IPS DF 6.9 (cell line): ENCODE data around the gene STARD10.
A peak's percentile ranks its signal among the peaks of the same experiment; 100 is the strongest.
"Not testable (repeated sequence)": the region's sequence is repeated elsewhere in the genome, so short reads cannot be mapped to it uniquely, and the experiment has no call there.

Experiments used
- DNase-seq: peaks from one replicate; pipeline ENCODE4 v3.0.0-alpha.2; 2013; ENCODE audit warnings: low read depth, low spot score
- H3K27ac ChIP-seq: one replicate; pipeline ENCODE4 v1.5.1; 2013; ENCODE audit warnings: low read length, control low read depth
- H3K27me3 ChIP-seq: 2 replicates; pipeline ENCODE4 v1.6.1; 2013; ENCODE audit warnings: mild to moderate bottlenecking, low read length; ENCODE audit not compliant: control insufficient read depth, insufficient read depth
- H3K36me3 ChIP-seq: 2 replicates; pipeline ENCODE4 v1.6.1; 2013; ENCODE audit warnings: low read length; ENCODE audit not compliant: control insufficient read depth, insufficient read depth
- H3K4me1 ChIP-seq: 2 replicates; pipeline ENCODE4 v1.6.1; 2013; ENCODE audit warnings: low read length; ENCODE audit not compliant: control insufficient read depth, insufficient read depth
- H3K4me3 ChIP-seq: 2 replicates; pipeline ENCODE4 v1.5.1; 2013; ENCODE audit warnings: mild to moderate bottlenecking, low read length
- H3K9me3 ChIP-seq: 2 replicates; pipeline ENCODE4 v1.6.1; 2013; ENCODE audit warnings: low read length, inconsistent platforms; ENCODE audit not compliant: control insufficient read depth, insufficient read depth
- WGBS: extraction: QIAGEN DNeasy Blood & Tissue Kit; methylation state at CpG from one replicate; pipeline ENCODE4 v1.1.7; 2013; ENCODE audit warnings: mixed read lengths, missing lambda C conversion rate; ENCODE audit not compliant: insufficient read length, insufficient coverage; 5-methylcytosine and 5-hydroxymethylcytosine counted together

The STARD10 gene

GRCh38 chr11:72833083-72833733, 39.4 kb upstream of the STARD10 start:
- Histone ChIP-seq H3K4me1 (peaks cover 3% of the 10 kb centered on the region; the same call in 1 of the 2 replicates), H3K4me3 (no peak overlapping the region), H3K27me3 (no peaks in the 10 kb centered on the region), H3K9me3 (no peaks in the 10 kb centered on the region), H3K36me3 (no peaks in the 10 kb centered on the region), H3K27ac (no peak overlapping the region)
- WGBS = no CpG with 5 or more reads among the region's 5 CpGs
- DNase-seq = no peak

- H3K9me3 ChIP-seq = no peaks in the 10 kb centered on the region
- WGBS = no CpG with 5 or more reads among the region's 9 CpGs
- H3K27me3 ChIP-seq = no peaks in the 10 kb centered on the region
- no peaks in the 10 kb centered on the region for H3K36me3 ChIP-seq
- H3K4me3 ChIP-seq = no peak overlapping the region
- DNase-seq = no peak
- H3K27ac ChIP-seq = no peak overlapping the region
- H3K4me1 ChIP-seq = peaks cover 3% of the 10 kb centered on the region; the same call in 1 of the 2 replicates
Measured at GRCh38 chr11:72832301-72833082, 38.6 kb upstream of the STARD10 start.

- H3K27me3 ChIP-seq = no peaks in the 10 kb centered on the region
- DNase-seq = peak; percentile 84
- H3K4me3 ChIP-seq = no peak overlapping the region
- H3K9me3 ChIP-seq = no peaks in the 10 kb centered on the region
- peaks cover 3% of the 10 kb centered on the region; the same call in 1 of the 2 replicates for H3K4me1 ChIP-seq
- H3K27ac ChIP-seq = no peak overlapping the region
- no peaks in the 10 kb centered on the region for H3K36me3 ChIP-seq
- no CpG with 5 or more reads among the region's 13 CpGs for WGBS
Measured at GRCh38 chr11:72831521-72832300, 37.9 kb upstream of the STARD10 start.

GRCh38 chr11:72829884-72830533, 36.2 kb upstream of the STARD10 start:
- Histone ChIP-seq H3K27me3 (no peaks in the 10 kb centered on the region), H3K4me3 (no peak overlapping the region), H3K27ac (no peak overlapping the region), H3K36me3 (no peaks in the 10 kb centered on the region), H3K4me1 (peaks cover 3% of the 10 kb centered on the region; the same call in 1 of the 2 replicates), H3K9me3 (no peaks in the 10 kb centered on the region)
- DNase-seq = no peak
- WGBS = no CpG with 5 or more reads among the region's 5 CpGs

GRCh38 chr11:72829178-72829577, 35.3 kb upstream of the STARD10 start:
- H3K36me3 ChIP-seq = no peaks in the 10 kb centered on the region
- no peaks in the 10 kb centered on the region for H3K27me3 ChIP-seq
- H3K4me1 ChIP-seq = peaks cover 3% of the 10 kb centered on the region; the same call in 1 of the 2 replicates
- no peak overlapping the region for H3K27ac ChIP-seq
- DNase-seq = no peak
- H3K9me3 ChIP-seq = no peaks in the 10 kb centered on the region
- no CpG with 5 or more reads among the region's 13 CpGs for WGBS
- no peak overlapping the region for H3K4me3 ChIP-seq

- H3K27ac ChIP-seq = no peak overlapping the region
- no CpG with 5 or more reads among the region's 7 CpGs for WGBS
- no peak for DNase-seq
Measured at GRCh38 chr11:72828692-72829101, 34.9 kb upstream of the STARD10 start.

GRCh38 chr11:72828081-72828567, 34.3 kb upstream of the STARD10 start:
- no peaks in the 10 kb centered on the region for H3K27me3 ChIP-seq
- no peak for DNase-seq
- H3K4me1 ChIP-seq = peaks cover 3% of the 10 kb centered on the region; the same call in 1 of the 2 replicates
- WGBS = no CpG with 5 or more reads among the region's 11 CpGs
- H3K4me3 ChIP-seq = no peak overlapping the region
- H3K36me3 ChIP-seq = no peaks in the 10 kb centered on the region
- H3K27ac ChIP-seq = no peak overlapping the region
- no peaks in the 10 kb centered on the region for H3K9me3 ChIP-seq

More at GRCh38 chr11:72828692-72829101, 34.9 kb upstream of the STARD10 start:
- peaks cover 3% of the 10 kb centered on the region; the same call in 1 of the 2 replicates for H3K4me1 ChIP-seq
- no peaks in the 10 kb centered on the region for H3K27me3 ChIP-seq
- H3K36me3 ChIP-seq = no peaks in the 10 kb centered on the region
- H3K9me3 ChIP-seq = no peaks in the 10 kb centered on the region
- no peak overlapping the region for H3K4me3 ChIP-seq

GRCh38 chr11:72827656-72828055, 33.8 kb upstream of the STARD10 start:
- not testable (repeated sequence) for DNase-seq, H3K27me3 ChIP-seq, H3K4me3 ChIP-seq, H3K9me3 ChIP-seq, H3K4me1 ChIP-seq, H3K36me3 ChIP-seq, H3K27ac ChIP-seq
- WGBS = no CpG with 5 or more reads among the region's 11 CpGs

- WGBS = no CpG with 5 or more reads among the region's 8 CpGs
- H3K36me3 ChIP-seq = no peaks in the 10 kb centered on the region
- H3K27me3 ChIP-seq = no peaks in the 10 kb centered on the region
- H3K4me1 ChIP-seq = peaks cover 3% of the 10 kb centered on the region; the same call in 1 of the 2 replicates
- no peak overlapping the region for H3K4me3 ChIP-seq
- no peaks in the 10 kb centered on the region for H3K9me3 ChIP-seq
- no peak for DNase-seq
- H3K27ac ChIP-seq = no peak overlapping the region
Measured at GRCh38 chr11:72826942-72827480, 33.2 kb upstream of the STARD10 start.
